ENCODE measurements around the gene CFAP54.

GRCh38 chr12:96883571-96883970, 394.2 kb downstream of the CFAP54 start:
- no peak for TF ChIP-seq CTCF (IDR thresholded peaks at IDR 0.05; ENCODE audit: poor library complexity, severe bottlenecking)
- no peak for TF ChIP-seq EZH2 (IDR thresholded peaks at IDR 0.05; ENCODE audit: borderline replicate concordance, insufficient read depth, low read length, poor library complexity, severe bottlenecking)
- TF ChIP-seq EP300 (conservative IDR thresholded peaks at IDR 0.05; ENCODE audit: poor library complexity, severe bottlenecking): no peak
- TF ChIP-seq POLR2AphosphoS5 (IDR thresholded peaks at IDR 0.05): no peak
- TF ChIP-seq RAD21 (conservative IDR thresholded peaks at IDR 0.05): no peak

Data from neural cell (in vitro differentiated cells).